CD4-positive, alpha-beta T cell treated with Interleukin-17A for 4 hours (primary cell): Measurements from ENCODE around the gene HOPX.
A peak's percentile ranks its signal among the peaks of the same experiment; 100 is the strongest.
"Not testable (repeated sequence)": the region's sequence is repeated elsewhere in the genome, so short reads cannot be mapped to it uniquely, and the experiment has no call there.

Experiments
- DNase-seq: peaks from one replicate; pipeline ENCODE4 v3.0.0-alpha.2; 2020; ENCODE audit warnings: mixed read lengths

The HOPX gene

GRCh38 chr4:56681158-56681852, at the start of gene HOPX:
HOPX (minus strand) TSS chr4:56681296; CDS start chr4:56657816, 23,480 bp downstream.
- peak; percentile 31 for DNase-seq

GRCh38 chr4:56730097-56730496, 49.0 kb upstream of the HOPX start:
- no peak for DNase-seq

GRCh38 chr4:56728512-56728911, 47.4 kb upstream of the HOPX start:
- no peak for DNase-seq

- DNase-seq, result no peak
Observed at GRCh38 chr4:56727150-56727549, 46.1 kb upstream of the HOPX start.

GRCh38 chr4:56726593-56726992, 45.5 kb upstream of the HOPX start:
- DNase-seq, result not testable (repeated sequence)

- DNase-seq, result no peak
Observed at GRCh38 chr4:56723659-56724230, 42.6 kb upstream of the HOPX start.

- no peak for DNase-seq
Observed at GRCh38 chr4:56723201-56723605, 42.1 kb upstream of the HOPX start.

GRCh38 chr4:56708146-56708545, 27.1 kb upstream of the HOPX start:
- DNase-seq, result no peak

GRCh38 chr4:56705966-56706365, 24.9 kb upstream of the HOPX start:
- no peak for DNase-seq

GRCh38 chr4:56705334-56705733, 24.2 kb upstream of the HOPX start:
- no peak for DNase-seq

GRCh38 chr4:56704089-56704871, 23.2 kb upstream of the HOPX start:
- no peak for DNase-seq

GRCh38 chr4:56703378-56703777, 22.3 kb upstream of the HOPX start:
- DNase-seq, result no peak

- no peak for DNase-seq
Observed at GRCh38 chr4:56701644-56702043, 20.5 kb upstream of the HOPX start.

- no peak for DNase-seq
Observed at GRCh38 chr4:56701161-56701480, 20.0 kb upstream of the HOPX start.

GRCh38 chr4:56699537-56700105, 18.5 kb upstream of the HOPX start:
- no peak for DNase-seq

- DNase-seq, result no peak
Observed at GRCh38 chr4:56698329-56698728, 17.2 kb upstream of the HOPX start.

- no peak for DNase-seq
Observed at GRCh38 chr4:56696056-56696455, 15.0 kb upstream of the HOPX start.

GRCh38 chr4:56693476-56693875, 12.4 kb upstream of the HOPX start:
- DNase-seq, result not testable (repeated sequence)

- DNase-seq, result no peak
Observed at GRCh38 chr4:56692576-56692975, 11.5 kb upstream of the HOPX start.

GRCh38 chr4:56691425-56691824, 10.3 kb upstream of the HOPX start:
- DNase-seq, result no peak

GRCh38 chr4:56690393-56690792, 9.3 kb upstream of the HOPX start:
- no peak for DNase-seq

GRCh38 chr4:56689201-56689969, 8.3 kb upstream of the HOPX start:
- DNase-seq, result no peak

GRCh38 chr4:56688094-56688647, 7.1 kb upstream of the HOPX start:
- DNase-seq, result no peak
